GM18505 (cell line): Measurements from ENCODE around the gene B3GNT9.
A peak's percentile ranks its signal among the peaks of the same experiment; 100 is the strongest.

Experiments used
- ATAC-seq: cut with Tn5 transposase; IDR thresholded peaks from one replicate; pipeline ENCODE4 v1.9.1; 2021; ENCODE audit not compliant: unreplicated experiment
- POLR2A ChIP-seq: IDR thresholded peaks from 4 replicates; pipeline ENCODE4 v1.6.1; 2011; ENCODE audit warnings: borderline replicate concordance; ENCODE audit not compliant: insufficient read depth, insufficient read length; ENCODE audit errors: extremely low read depth

B3GNT9 gene

DNA sequence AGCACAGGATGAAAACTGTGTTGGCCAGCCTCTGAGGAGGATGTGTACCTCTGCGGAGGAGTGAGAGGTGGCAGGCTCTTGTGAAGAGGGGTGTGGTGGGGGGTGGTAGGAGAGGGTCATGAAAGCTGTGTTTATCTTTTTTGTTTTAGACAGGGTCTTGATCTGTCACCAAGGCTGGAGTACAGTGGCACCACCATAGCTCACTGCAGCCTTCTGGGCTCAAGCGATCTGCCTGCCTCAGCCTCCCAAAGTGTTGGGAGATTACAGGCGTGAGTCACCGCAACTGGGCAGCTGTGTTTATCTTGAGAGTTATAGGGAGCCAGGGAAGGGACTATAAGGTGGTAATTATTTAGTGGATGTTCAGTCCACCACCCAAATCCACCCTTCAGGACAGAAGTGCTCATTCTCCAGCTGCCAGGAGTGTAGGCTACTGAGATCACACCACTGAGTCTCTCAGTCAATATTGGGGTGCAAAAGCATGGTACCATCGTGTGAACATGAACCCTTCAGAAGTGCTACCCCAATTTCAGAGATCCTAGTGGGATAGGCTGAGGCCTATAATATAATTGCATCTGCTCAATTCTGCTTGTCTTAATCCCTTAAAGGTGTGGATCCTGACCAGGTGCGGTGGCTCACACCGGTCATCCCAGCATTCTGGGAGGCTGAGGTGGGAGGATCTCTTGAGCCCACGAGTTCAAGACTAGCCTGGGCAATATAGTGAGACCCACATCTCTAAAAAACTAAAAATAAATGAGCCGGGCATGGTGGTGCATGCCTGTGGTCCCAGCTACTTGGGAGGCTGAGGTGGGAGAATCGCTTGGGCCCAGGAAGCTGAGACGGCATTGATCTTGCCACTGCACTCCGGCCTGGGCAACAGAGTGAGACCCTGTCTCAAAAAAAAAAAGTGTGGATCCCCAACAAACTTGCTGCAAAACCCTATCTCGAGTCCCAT lies 39.9 kb upstream of the B3GNT9 start:
- ATAC-seq, result no peak
- no peak for TF ChIP-seq POLR2A

DNA sequence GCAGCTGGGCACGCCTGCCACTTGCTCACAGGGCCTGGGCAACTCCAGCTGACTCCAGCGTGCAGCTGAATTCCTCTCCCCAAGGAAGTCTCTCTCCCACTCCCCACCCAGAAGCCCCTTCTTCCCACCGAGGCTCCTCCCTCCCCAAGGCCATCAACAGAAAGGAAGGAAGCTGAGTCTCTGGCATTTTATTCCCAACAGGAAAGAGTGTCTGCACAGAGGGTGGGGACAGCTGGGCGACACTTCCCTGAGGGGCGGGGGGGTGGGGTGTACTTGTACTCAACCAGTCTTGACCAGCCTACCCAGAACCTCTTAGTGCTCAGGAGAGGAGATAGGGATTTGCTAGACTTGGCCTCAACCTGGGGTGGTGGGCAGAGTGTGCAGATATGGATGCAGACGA lies 39.2 kb upstream of the B3GNT9 start, which contains the start of gene EXOC3L1:
Gene EXOC3L1 (minus strand): TSS at position 96 of the 400 bp plus-strand sequence. CDS start 460 bp downstream, outside the sequence.
- no peak for ATAC-seq

DNA sequence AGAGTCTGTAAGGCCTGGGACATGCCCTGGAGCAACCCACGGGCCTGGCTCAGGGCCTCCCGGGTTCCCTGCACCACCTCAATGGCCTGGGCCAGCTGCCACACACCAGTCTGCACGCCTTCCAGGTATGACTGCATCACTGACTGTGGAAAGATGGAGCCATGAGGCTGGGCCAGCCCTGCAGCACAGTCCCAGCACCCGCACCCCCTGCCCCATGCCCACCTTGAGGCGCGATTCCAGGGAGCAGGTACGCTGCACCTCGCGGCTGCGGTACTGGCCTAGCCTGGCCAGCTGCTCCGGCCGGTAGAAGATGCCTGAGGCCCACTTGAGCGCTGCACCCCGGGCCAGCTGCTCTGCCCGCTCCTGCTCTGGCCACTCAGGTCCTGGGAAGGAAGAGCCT lies 38.0 kb upstream of the B3GNT9 start:
- TF ChIP-seq POLR2A, result no peak
- no peak for ATAC-seq

More for the DNA sequence above, 39.2 kb upstream of the B3GNT9 start, which contains the start of gene EXOC3L1:
- TF ChIP-seq POLR2A, result no peak

DNA sequence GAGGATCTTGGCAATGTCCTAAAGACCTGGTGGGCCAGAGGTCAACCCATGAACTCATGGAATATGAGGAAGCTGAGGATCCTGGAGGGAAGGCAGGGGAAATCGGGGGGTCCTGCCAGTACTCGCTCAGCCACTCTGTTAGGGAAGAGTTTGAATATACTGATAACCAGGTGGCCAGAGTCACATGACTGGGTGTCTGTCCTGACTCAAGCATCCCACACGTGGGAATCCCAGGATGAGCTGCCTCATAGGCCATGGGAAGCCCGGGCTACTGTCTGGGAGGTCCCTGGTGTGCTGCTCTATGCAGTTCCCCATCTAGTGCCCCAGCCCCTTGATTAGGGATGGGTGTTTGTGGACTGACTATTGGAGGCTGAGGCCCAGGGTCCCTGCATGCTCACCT lies 37.5 kb upstream of the B3GNT9 start:
- ATAC-seq, result no peak

DNA sequence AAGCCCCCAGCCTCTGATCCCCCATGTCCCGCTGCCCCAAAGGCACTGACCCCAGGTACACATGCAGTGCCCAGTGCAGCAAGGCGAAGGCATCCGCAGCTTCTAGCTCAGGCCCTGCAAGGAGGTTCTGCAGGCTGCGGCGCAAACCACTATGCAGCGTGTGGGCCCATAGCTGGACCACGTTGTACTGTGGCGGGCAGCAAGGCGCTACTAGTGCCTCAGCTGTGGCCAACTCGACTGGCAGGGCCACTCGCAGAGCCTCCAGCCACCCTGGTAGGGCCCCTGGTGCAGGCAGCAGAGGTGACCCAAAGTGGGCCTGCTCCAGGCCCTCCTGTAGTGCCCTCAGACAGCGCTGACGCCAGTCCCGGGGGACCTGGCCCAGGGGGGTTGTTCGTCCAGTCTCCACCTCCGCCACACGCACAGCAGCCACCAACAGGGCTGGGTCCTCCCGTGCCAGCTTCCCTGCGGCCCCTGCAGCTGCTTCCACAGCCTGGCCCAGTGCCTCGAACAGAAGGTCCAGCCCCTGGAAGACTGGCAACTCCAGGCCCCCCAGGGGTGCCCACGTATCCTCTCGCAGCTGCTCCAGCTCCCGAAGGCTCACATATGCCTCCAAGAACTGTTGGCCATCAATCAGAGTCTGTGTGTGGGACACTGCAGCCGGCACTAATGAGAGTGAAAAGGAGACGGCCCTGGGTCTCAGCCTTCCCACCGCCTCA lies 36.5 kb upstream of the B3GNT9 start:
- no peak for ATAC-seq

More for the DNA sequence above, 37.5 kb upstream of the B3GNT9 start:
- TF ChIP-seq POLR2A, result no peak

DNA sequence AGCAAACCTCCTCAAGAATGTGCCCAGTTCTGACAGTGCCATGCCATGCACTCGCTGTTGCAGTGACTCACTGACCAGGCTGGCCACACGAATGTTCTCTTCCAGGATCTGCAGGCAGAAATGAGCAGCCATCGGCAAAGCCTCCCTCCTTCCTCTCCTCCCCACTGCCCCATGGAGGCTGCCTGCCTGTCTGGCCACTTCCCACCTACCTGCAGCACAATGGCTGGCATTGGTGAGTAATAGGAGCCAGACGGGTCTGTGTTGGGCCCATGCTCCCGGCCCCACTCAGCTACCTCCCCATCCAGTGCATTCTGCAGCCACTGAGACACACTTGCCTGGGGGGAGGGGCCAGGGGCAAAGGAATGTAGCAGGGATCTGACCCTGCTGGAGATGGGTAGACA lies 35.8 kb upstream of the B3GNT9 start:
- no peak for ATAC-seq
- no peak for TF ChIP-seq POLR2A

More for the DNA sequence above, 36.5 kb upstream of the B3GNT9 start:
- no peak for TF ChIP-seq POLR2A

- no peak for ATAC-seq
- TF ChIP-seq POLR2A, result no peak
Measured at GRCh38 chr16:67185651-67186134, 34.9 kb upstream of the B3GNT9 start.

DNA sequence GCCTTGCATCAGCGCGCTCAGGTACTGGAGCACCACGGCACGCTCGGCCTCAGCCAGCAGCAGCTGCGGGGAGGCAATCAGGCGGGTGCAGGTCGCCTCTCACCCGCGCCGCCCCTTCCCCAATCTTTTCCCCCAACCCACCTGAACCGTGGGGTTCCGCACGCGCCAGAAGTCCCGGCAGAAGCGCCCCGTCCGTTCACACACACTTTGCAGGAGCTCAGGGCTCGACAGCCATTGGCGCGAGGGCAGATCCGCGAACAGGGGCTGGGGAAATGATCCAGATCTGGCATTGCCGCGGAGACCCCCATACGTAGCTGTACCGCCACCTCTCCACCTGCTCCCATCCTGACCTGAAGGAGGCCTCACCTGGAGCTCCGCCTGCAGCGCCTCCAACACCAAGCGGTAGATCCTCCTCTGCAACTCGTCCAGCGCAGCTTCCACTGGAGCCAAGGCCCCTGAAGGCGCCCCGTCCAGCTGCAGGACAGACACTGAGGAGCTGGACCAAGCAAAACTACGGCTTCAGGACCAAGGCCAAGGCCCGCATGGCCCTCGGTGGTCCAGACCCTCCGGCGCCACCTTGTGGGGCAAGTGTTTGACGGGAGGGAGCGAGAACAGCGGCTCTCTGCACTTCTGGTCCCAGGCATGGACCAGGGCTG lies 34.3 kb upstream of the B3GNT9 start:
- ATAC-seq, result no peak
- no peak for TF ChIP-seq POLR2A

DNA sequence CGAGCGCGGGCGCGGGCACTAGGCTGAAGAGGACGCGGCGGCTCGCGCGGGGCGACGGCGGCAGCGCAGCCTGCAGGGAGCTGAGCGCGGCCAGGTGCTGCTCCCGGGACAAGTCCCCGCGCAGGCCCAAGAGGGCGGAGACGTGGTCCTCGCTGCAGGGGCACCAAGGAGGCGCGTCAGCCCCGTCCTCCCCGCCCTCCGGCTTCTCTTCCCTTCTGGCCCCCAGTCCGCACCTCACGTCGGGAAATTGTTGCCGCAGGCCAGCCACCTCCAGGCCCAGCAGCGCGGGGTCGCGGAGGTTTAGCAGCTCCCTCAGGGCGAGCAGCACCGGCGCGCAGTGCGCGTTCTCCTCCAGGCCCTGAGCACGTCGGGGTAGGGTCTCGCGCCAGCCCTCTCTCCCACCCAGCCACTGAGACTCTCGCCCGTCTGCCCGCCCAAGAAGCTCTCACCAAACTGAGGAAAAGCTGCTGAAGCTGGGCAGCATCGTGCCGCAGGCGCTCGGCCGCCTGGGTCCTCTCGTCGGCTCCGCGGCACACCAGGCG lies 33.7 kb upstream of the B3GNT9 start:
- no peak for TF ChIP-seq POLR2A
- ATAC-seq, result peak; percentile 20

DNA sequence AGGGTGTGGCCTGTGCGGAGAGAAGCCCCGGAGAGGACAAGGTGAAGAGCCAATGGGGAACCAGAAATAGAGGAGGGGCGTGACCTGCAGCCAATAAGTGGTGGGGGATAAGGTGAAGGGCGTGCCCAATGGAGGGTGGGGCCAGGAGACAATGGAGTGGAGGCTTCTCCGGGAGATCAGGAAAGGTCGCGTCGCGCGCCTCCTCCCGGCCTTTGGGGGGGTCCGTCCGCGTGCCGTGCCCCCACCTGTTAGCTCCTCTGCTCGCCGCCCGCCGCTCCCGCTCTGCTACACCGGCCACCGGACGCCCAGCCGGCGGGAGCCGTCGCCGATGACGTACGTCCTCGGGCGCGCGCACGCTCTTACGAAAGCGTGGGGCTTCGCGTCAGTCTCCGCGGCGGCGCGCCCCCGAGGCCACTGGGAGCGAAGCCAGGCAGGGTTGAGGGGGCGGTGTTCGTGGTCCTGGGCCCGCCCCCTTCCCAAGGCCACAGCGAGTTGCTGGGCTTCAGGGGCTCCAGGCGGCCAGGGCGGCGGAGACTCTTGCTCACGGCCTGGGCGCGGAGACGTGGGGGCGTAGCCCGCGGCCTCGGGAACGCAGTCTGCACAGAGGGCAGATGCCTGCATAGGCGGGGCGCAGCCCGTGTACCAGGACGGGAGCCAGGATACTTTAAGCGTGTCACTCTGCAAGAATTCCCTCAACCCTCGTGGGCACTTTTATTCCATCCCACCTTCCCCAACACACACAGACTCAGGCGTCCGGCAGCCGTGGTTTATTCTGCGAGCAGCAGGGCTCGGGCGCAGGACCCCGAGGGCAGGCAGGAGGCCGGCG lies 33.0 kb upstream of the B3GNT9 start, which contains the start of gene MATCAP1:
Gene MATCAP1 (minus strand): TSS at position 337 of the 826 bp plus-strand sequence. CDS start 3,353 bp downstream, outside the sequence.
- peak; percentile 56 for TF ChIP-seq POLR2A
- peak; percentile 90 for ATAC-seq

- peak; percentile 47 for TF ChIP-seq POLR2A
- no peak for ATAC-seq
Measured at GRCh38 chr16:67183284-67183626, 32.5 kb upstream of the B3GNT9 start.

- no peak for ATAC-seq
- TF ChIP-seq POLR2A, result no peak
Measured at GRCh38 chr16:67182288-67182687, 31.5 kb upstream of the B3GNT9 start.
